ENCODE data around the gene ANHX. TPM values are rescaled to one million over a fixed set of nuclear protein-coding genes. Genes with fewer than 3 reads are reported as not detected.

Gene ANHX
- total and polyA plus RNA-seq, 2 donors (not counting 1 experiment from before 2014, with no cell fraction given), result not detected

DNA sequence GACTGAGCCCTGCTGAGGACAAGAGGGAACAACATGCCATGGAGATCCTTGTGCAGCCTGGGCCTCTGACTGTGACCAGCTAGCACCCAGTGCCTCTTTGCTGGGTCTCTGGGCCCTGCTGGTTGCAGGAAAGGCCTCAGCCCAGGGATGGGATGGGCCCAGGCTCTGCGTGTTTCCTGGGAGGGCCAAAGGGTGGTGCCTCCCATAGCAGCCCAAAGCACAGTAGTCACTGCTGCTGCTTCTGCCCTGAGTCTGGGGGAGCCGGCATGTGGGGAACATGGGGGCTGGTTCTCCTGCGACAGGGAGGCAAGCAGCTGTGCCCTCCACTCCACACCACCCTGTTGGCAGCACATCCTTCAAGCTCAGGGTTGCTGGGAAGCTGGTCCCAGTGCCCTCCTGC is 18.5 kb downstream of the ANHX start:
- no peak overlapping the region for H3K27ac ChIP-seq (ENCODE audit: low read length in 2 of 2)
- ChIA-PET CTCF (no interaction called here), POLR2A (no interaction called here)
- no peaks in the 10 kb centered on the region for H4K20me1 ChIP-seq (ENCODE audit: control insufficient read depth, insufficient read depth, low read length, poor library complexity, severe bottlenecking)
- H3K4me2 ChIP-seq (replicated peaks; ENCODE audit: low read depth, low read length, poor library complexity, severe bottlenecking), result no peak overlapping the region
- H3K36me3 ChIP-seq (replicated peaks in 1 of 2; ENCODE audit: control extremely low read depth in 1 of 2, control insufficient read depth in 1 of 2, extremely low read depth in 1 of 2, insufficient read depth in 2 of 2, low read length in 1 of 2), result no peaks in the 10 kb centered on the region
- peaks cover 2% of the 10 kb centered on the region for H3K9me3 Mint-ChIP-seq (ENCODE audit: insufficient read depth)
- 87% methylated on average over 2 of the region's 3 CpGs for WGBS (ENCODE audit: insufficient coverage)
- H3K79me2 ChIP-seq (ENCODE audit: control insufficient read depth, insufficient read depth, low read length), result no peaks in the 10 kb centered on the region
- H3K27me3 Mint-ChIP-seq, result peaks cover 3% of the 10 kb centered on the region
- ATAC-seq (ENCODE audit: low read depth) (no peak), DNase-seq (no peak)
- TF ChIP-seq, protein P1, sequence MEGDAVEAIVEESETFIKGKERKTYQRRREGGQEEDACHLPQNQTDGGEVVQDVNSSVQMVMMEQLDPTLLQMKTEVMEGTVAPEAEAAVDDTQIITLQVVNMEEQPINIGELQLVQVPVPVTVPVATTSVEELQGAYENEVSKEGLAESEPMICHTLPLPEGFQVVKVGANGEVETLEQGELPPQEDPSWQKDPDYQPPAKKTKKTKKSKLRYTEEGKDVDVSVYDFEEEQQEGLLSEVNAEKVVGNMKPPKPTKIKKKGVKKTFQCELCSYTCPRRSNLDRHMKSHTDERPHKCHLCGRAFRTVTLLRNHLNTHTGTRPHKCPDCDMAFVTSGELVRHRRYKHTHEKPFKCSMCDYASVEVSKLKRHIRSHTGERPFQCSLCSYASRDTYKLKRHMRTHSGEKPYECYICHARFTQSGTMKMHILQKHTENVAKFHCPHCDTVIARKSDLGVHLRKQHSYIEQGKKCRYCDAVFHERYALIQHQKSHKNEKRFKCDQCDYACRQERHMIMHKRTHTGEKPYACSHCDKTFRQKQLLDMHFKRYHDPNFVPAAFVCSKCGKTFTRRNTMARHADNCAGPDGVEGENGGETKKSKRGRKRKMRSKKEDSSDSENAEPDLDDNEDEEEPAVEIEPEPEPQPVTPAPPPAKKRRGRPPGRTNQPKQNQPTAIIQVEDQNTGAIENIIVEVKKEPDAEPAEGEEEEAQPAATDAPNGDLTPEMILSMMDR (IDR thresholded peaks at IDR 0.05), result no peak
- no peak for TF ChIP-seq EZH2 (IDR thresholded peaks at IDR 0.05; ENCODE audit: borderline replicate concordance, insufficient read depth, low read depth, low read length, poor library complexity, severe bottlenecking)
- peaks cover 2 to 95% (median 47%) of the 10 kb centered on the region in 3 donors for H3K9me3 ChIP-seq (ENCODE audit: control extremely low read depth in 1 of 3, control insufficient read depth in 2 of 3, insufficient read depth in 1 of 3, low read length in 2 of 3)
- H3K4me1 ChIP-seq (ENCODE audit: control insufficient read depth in 2 of 2, insufficient read depth in 2 of 2, low read length in 2 of 2), result no peaks in the 10 kb centered on the region
- H3K27ac Mint-ChIP-seq, result no peak overlapping the region
- no peaks in the 10 kb centered on the region for H3K27me3 ChIP-seq (replicated peaks in 1 of 4; ENCODE audit: control extremely low read depth in 1 of 4, control insufficient read depth in 3 of 4, insufficient read depth in 4 of 4, low read length in 3 of 4)
- H3K4me3 Mint-ChIP-seq, result no peak overlapping the region
- H3K4me1 Mint-ChIP-seq, result no peaks in the 10 kb centered on the region
- intact Hi-C loops (cut with micrococcal nuclease), result no loop called here
- no peak overlapping the region for H3K4me3 ChIP-seq (ENCODE audit: control extremely low read depth in 1 of 5, extremely low read depth in 1 of 5, insufficient read depth in 1 of 5, low read depth in 2 of 5, low read length in 4 of 5)
- no peak overlapping the region for H3K9ac ChIP-seq (ENCODE audit: low read length)
- H2AFZ ChIP-seq (ENCODE audit: insufficient read depth, low read depth, low read length, poor library complexity, severe bottlenecking), result no peak overlapping the region

DNA sequence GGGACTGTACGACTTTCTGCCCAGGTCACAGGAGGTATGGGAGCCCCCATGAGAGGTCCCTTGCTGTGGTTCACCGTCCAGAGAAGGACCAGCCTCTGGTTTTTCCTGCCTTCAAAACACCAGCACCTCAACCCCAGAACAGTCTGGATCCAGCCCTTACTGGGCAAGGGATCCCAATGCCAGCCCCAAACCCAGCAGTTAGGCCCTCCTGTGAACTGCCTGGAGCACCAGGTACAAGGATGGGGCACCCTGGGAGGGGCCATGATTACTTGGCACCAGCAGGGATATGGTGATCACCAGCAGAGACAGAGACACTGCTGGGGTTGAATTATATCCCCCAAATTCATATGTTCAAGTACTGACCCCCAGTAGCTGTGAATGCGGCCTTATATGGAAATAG is 20.0 kb downstream of the ANHX start:
- Mint-ChIP-seq H3K27ac (no peak overlapping the region), H3K4me1 (no peaks in the 10 kb centered on the region), H3K27me3 (peaks cover 3% of the 10 kb centered on the region), H3K4me3 (no peak overlapping the region), H3K9me3 (ENCODE audit: insufficient read depth) (peaks cover 8% of the 10 kb centered on the region)
- peaks cover 6 to 88% (median 55%) of the 10 kb centered on the region in 3 donors for H3K9me3 ChIP-seq (ENCODE audit: control extremely low read depth in 1 of 3, control insufficient read depth in 2 of 3, insufficient read depth in 1 of 3, low read length in 2 of 3)
- no peak overlapping the region for H3K27ac ChIP-seq (ENCODE audit: low read length in 2 of 2)
- POLR2A ChIA-PET, result no interaction called here
- no peaks in the 10 kb centered on the region for H3K4me1 ChIP-seq (ENCODE audit: control insufficient read depth in 2 of 2, insufficient read depth in 2 of 2, low read length in 2 of 2)
- no peaks in the 10 kb centered on the region for H3K79me2 ChIP-seq (ENCODE audit: control insufficient read depth, insufficient read depth, low read length)
- no peaks in the 10 kb centered on the region for H3K36me3 ChIP-seq (replicated peaks in 1 of 2; ENCODE audit: control extremely low read depth in 1 of 2, control insufficient read depth in 1 of 2, extremely low read depth in 1 of 2, insufficient read depth in 2 of 2, low read length in 1 of 2)
- DNase-seq, result no peak
- CTCF ChIA-PET, result no interaction called here
- no peak overlapping the region for H3K4me2 ChIP-seq (replicated peaks; ENCODE audit: low read depth, low read length, poor library complexity, severe bottlenecking)
- ATAC-seq (ENCODE audit: low read depth), result no peak
- TF ChIP-seq, protein P1 (IDR thresholded peaks at IDR 0.05), result no peak
- TF ChIP-seq EZH2 (IDR thresholded peaks at IDR 0.05; ENCODE audit: borderline replicate concordance, insufficient read depth, low read depth, low read length, poor library complexity, severe bottlenecking), result no peak
- H2AFZ ChIP-seq (ENCODE audit: insufficient read depth, low read depth, low read length, poor library complexity, severe bottlenecking), result no peak overlapping the region
- intact Hi-C loops (cut with micrococcal nuclease), result no loop called here
- no peak overlapping the region for H3K9ac ChIP-seq (ENCODE audit: low read length)
- H3K4me3 ChIP-seq (ENCODE audit: control extremely low read depth in 1 of 5, extremely low read depth in 1 of 5, insufficient read depth in 1 of 5, low read depth in 2 of 5, low read length in 4 of 5), result no peak overlapping the region
- 80% methylated on average over 2 of the region's 3 CpGs for WGBS (ENCODE audit: insufficient coverage)
- H4K20me1 ChIP-seq (ENCODE audit: control insufficient read depth, insufficient read depth, low read length, poor library complexity, severe bottlenecking), result no peaks in the 10 kb centered on the region
- H3K27me3 ChIP-seq (replicated peaks in 1 of 4; ENCODE audit: control extremely low read depth in 1 of 4, control insufficient read depth in 3 of 4, insufficient read depth in 4 of 4, low read length in 3 of 4), result no peaks in the 10 kb centered on the region

Measured in B cell (primary cell).